ENCODE measurements around the gene SUGP1. TPM values are rescaled to one million over a fixed set of nuclear protein-coding genes. Genes with fewer than 3 reads are reported as not detected.
"Not testable (repeated sequence)": the region's sequence is repeated elsewhere in the genome, so short reads cannot be mapped to it uniquely, and the experiment has no call there.

Gene SUGP1
- total RNA-seq, 1 donor from 2014 or later, result 43.7 TPM

- DNase-seq (ENCODE audit: low spot score) (no peak), ATAC-seq (no peak)
- intact Hi-C loops (cut with DNase I), result no loop called here
Measured at GRCh38 chr19:19256072-19256969, 64.0 kb downstream of the SUGP1 start.

DNA sequence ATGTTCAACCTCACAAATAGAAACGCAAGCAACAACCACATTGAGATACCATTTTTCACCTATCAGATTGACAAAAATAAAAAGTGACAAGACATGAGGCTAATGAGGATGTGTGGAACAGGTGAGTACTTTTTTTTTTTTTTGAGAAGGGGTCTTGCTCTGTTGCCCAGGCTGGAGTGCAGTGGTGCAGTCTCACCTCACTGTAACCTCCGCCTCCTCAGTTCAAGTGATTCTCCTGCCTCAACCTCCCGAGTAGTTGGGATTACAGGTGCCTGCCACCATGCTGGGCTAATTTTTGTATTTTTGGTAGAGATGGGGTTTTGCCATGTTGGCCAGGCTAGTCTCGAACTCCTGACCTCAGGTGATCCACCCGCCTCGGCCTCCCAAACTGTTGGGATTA lies 66.9 kb downstream of the SUGP1 start:
- DNase-seq (ENCODE audit: low spot score); intact Hi-C loops (cut with DNase I); ATAC-seq: not testable (repeated sequence)

- intact Hi-C loops (cut with DNase I), result no loop called here
- DNase-seq (ENCODE audit: low spot score), result no peak
- no peak for ATAC-seq
Measured at GRCh38 chr19:19250196-19250801, 70.0 kb downstream of the SUGP1 start.

- intact Hi-C loops (cut with DNase I), result no loop called here
- no peak for ATAC-seq
- no peak for DNase-seq (ENCODE audit: low spot score)
Measured at GRCh38 chr19:19240476-19240875, 79.8 kb downstream of the SUGP1 start.

DNA sequence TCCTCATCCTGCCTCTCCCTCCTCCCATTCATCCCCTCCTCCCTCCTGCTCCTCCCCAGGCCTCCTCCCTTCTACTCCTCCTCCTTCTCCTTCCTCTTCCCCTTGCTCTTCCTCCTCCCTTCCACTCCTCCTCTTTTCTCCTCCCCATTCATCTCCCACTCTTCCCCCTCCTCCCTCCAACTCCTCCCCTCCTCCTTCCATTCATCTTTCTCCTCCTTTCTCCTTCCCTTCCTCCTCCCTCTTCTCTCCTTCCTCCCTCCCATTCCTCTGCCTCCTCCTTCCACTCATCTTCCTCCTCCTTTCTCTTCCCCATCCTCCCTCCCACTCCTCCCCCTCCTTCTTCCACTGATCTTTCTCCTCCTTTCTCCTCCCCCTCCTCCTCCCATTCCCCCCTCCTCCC lies 80.6 kb downstream of the SUGP1 start:
- ATAC-seq (no peak), DNase-seq (ENCODE audit: low spot score) (no peak)
- intact Hi-C loops (cut with DNase I), result no loop called here

GRCh38 chr19:19238126-19238894 lies 82.0 kb downstream of the SUGP1 start:
- ATAC-seq (no peak), DNase-seq (ENCODE audit: low spot score) (no peak)
- intact Hi-C loops (cut with DNase I), result no loop called here

- intact Hi-C loops (cut with DNase I), result no loop called here
- ATAC-seq, result no peak
- DNase-seq (ENCODE audit: low spot score), result no peak
Measured at GRCh38 chr19:19236173-19236572, 84.1 kb downstream of the SUGP1 start.

GRCh38 chr19:19234220-19234816 lies 86.0 kb downstream of the SUGP1 start:
- ATAC-seq (no peak), DNase-seq (ENCODE audit: low spot score) (no peak)
- intact Hi-C loops (cut with DNase I), result no loop called here

GRCh38 chr19:19232261-19232721 lies 88.0 kb downstream of the SUGP1 start:
- DNase-seq (ENCODE audit: low spot score) (no peak), ATAC-seq (no peak)
- intact Hi-C loops (cut with DNase I), result no loop called here

DNA sequence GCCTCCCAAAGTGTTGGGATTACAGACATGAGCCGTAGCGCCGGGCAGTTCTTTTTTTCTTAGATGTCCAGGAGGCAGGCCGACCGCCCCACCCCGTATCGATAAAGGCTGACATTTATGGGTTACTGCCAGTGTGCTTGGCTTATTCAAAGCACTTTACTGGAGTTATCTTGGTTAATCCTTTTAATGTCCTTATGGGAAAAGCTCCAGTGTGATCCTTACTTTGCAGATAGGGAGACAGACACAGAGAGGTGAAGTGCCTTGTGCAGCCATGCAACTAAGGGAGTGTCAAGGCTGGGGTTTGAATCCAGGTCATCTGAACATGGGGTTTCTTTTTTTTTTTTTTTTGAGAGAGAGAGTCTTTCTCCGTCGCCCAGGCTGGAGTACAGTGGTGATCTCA lies 89.3 kb downstream of the SUGP1 start:
- no peak for ATAC-seq
- DNase-seq (ENCODE audit: low spot score), result no peak
- intact Hi-C loops (cut with DNase I), result no loop called here

DNA sequence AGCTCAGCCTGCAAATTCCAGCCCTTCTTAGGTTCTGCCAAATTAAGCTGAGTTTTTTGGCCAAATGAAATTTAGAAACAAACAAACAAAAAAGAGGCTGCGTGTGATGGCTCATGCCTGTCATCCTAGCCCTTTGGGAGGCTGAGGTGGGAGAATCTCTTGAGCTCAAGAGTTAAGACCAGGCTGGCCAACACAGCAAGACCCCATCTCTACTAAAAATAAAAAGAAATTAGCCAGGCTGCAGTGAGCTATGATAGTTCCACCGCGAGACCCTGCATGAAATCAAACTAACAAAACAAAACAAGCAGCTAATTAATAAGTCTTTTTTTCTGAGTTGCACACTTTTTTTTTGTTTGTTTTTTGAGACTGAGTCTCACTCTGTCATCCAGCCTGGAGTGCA lies 90.6 kb downstream of the SUGP1 start:
- ATAC-seq (no peak), DNase-seq (ENCODE audit: low spot score) (no peak)
- intact Hi-C loops (cut with DNase I), result no loop called here

- DNase-seq (ENCODE audit: low spot score), result no peak
- no peak for ATAC-seq
- intact Hi-C loops (cut with DNase I), result no loop called here
Measured at GRCh38 chr19:19227217-19227616, 93.1 kb downstream of the SUGP1 start.

- DNase-seq (ENCODE audit: low spot score) (no peak), ATAC-seq (no peak)
- intact Hi-C loops (cut with DNase I), result no loop called here
Measured at GRCh38 chr19:19226663-19227062, 93.6 kb downstream of the SUGP1 start.

GRCh38 chr19:19226204-19226603 lies 94.1 kb downstream of the SUGP1 start:
- DNase-seq (ENCODE audit: low spot score) (no peak), ATAC-seq (no peak)
- intact Hi-C loops (cut with DNase I), result no loop called here

Other genes with a start within 250 kb of the SUGP1 start
- gene TMEM161A, start 182.0 kb downstream of the SUGP1 start, total RNA-seq, result 20.7 TPM
- 4.7 TPM for gene MEF2B, start 150.2 kb downstream of the SUGP1 start, total RNA-seq
- 28.6 TPM for gene BORCS8, start 128.4 kb downstream of the SUGP1 start, total RNA-seq
- gene RFXANK, start 128.3 kb downstream of the SUGP1 start, total RNA-seq, result 58.2 TPM
- 9.2 TPM for gene NR2C2AP, start 117.1 kb downstream of the SUGP1 start, total RNA-seq
- gene NCAN, start 108.6 kb downstream of the SUGP1 start, total RNA-seq, result not detected
- 0.71 TPM for gene TM6SF2, start 47.2 kb downstream of the SUGP1 start, total RNA-seq
- gene MAU2, start 320 bp upstream of the SUGP1 start, total RNA-seq, result 78.5 TPM
- 57.7 TPM for gene GATAD2A, start 85.2 kb upstream of the SUGP1 start, total RNA-seq
- 1.3 TPM for gene TSSK6, start 195.0 kb upstream of the SUGP1 start, total RNA-seq
- gene NDUFA13, start 195.7 kb upstream of the SUGP1 start, total RNA-seq, result 206 TPM
- 4.9 TPM for gene YJEFN3, start 208.4 kb upstream of the SUGP1 start, total RNA-seq
- gene CILP2, start 217.8 kb upstream of the SUGP1 start, total RNA-seq, result 0.27 TPM